Ishikawa (cell line): Measurements from ENCODE around the gene CDX1.

ENCODE experiments used
- CREB1 ChIP-seq: IDR thresholded peaks from 2 replicates; pipeline ENCODE4 v1.6.1; 2012; ENCODE audit warnings: low read depth
- EP300 ChIP-seq: IDR thresholded peaks from 2 replicates; pipeline ENCODE4 v1.6.1; 2012; ENCODE audit warnings: borderline replicate concordance
- MAX ChIP-seq: IDR thresholded peaks from 2 replicates; pipeline ENCODE4 v1.6.1; 2012
- NFIC ChIP-seq: IDR thresholded peaks from 2 replicates; pipeline ENCODE4 v1.6.1; 2012
- RAD21 ChIP-seq: IDR thresholded peaks from 2 replicates; pipeline ENCODE4 v1.6.1; 2012; ENCODE audit warnings: low read depth
- TEAD4 ChIP-seq: IDR thresholded peaks from 2 replicates; pipeline ENCODE4 v1.6.1; 2012
- YY1 ChIP-seq: IDR thresholded peaks from 2 replicates; pipeline ENCODE4 v1.6.1; 2012; ENCODE audit warnings: low read depth
- TF ChIP-seq, protein P1 (sequence below): IDR thresholded peaks from 2 replicates; pipeline ENCODE4 v1.6.1; 2012; ENCODE audit warnings: low read depth, mild to moderate bottlenecking

DNA sequence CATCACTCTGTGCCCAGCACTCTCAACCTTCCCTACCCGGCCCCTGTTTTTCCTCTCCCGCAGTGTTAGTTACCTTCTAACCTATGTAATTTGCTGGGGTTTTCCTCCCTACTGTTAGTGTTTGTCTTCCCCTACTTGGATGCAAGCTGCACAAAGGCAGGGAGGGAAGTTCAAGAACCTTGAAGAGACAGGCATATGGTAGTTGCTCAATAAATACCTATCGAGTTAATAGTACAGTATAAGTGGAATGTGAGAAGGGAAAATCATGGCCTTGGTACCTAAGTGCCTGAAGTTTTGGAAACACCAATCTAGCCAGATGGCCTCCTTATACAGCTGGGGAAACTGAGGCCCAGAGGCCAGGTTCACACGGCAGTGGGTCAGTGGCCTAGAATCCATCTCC, 35.1 kb upstream of the CDX1 start:
- TF ChIP-seq RAD21 (no peak), MAX (no peak), TEAD4 (no peak), YY1 (no peak), CREB1 (no peak), EP300 (no peak), NFIC (no peak)
- TF ChIP-seq, protein P1, sequence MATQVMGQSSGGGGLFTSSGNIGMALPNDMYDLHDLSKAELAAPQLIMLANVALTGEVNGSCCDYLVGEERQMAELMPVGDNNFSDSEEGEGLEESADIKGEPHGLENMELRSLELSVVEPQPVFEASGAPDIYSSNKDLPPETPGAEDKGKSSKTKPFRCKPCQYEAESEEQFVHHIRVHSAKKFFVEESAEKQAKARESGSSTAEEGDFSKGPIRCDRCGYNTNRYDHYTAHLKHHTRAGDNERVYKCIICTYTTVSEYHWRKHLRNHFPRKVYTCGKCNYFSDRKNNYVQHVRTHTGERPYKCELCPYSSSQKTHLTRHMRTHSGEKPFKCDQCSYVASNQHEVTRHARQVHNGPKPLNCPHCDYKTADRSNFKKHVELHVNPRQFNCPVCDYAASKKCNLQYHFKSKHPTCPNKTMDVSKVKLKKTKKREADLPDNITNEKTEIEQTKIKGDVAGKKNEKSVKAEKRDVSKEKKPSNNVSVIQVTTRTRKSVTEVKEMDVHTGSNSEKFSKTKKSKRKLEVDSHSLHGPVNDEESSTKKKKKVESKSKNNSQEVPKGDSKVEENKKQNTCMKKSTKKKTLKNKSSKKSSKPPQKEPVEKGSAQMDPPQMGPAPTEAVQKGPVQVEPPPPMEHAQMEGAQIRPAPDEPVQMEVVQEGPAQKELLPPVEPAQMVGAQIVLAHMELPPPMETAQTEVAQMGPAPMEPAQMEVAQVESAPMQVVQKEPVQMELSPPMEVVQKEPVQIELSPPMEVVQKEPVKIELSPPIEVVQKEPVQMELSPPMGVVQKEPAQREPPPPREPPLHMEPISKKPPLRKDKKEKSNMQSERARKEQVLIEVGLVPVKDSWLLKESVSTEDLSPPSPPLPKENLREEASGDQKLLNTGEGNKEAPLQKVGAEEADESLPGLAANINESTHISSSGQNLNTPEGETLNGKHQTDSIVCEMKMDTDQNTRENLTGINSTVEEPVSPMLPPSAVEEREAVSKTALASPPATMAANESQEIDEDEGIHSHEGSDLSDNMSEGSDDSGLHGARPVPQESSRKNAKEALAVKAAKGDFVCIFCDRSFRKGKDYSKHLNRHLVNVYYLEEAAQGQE = no peak
